HG02610 (cell line): Measurements from ENCODE around the gene SERPINA10.
"Not testable (repeated sequence)": the region's sequence is repeated elsewhere in the genome, so short reads cannot be mapped to it uniquely, and the experiment has no call there.

Source experiments
- ATAC-seq: cut with Tn5 transposase; IDR thresholded peaks from one replicate; pipeline ENCODE4 v1.9.1; 2021; ENCODE audit warnings: mild to moderate bottlenecking, moderate library complexity; ENCODE audit not compliant: unreplicated experiment

Gene SERPINA10

GRCh38 chr14:94314890-94315289 is 21.8 kb upstream of the SERPINA10 start:
- ATAC-seq: no peak

GRCh38 chr14:94313991-94314655 is 21.1 kb upstream of the SERPINA10 start:
- ATAC-seq: no peak

GRCh38 chr14:94312481-94313246 is 19.6 kb upstream of the SERPINA10 start:
- ATAC-seq: no peak

GRCh38 chr14:94310248-94310647 is 17.2 kb upstream of the SERPINA10 start:
- no peak for ATAC-seq

GRCh38 chr14:94309721-94310120 is 16.7 kb upstream of the SERPINA10 start:
- no peak for ATAC-seq

GRCh38 chr14:94307410-94307992 is 14.4 kb upstream of the SERPINA10 start:
- ATAC-seq: no peak

- no peak for ATAC-seq
Observed at GRCh38 chr14:94306047-94306978, 13.2 kb upstream of the SERPINA10 start.

GRCh38 chr14:94305620-94306019 is 12.6 kb upstream of the SERPINA10 start:
- no peak for ATAC-seq

- no peak for ATAC-seq
Observed at GRCh38 chr14:94304243-94304642, 11.2 kb upstream of the SERPINA10 start.

- ATAC-seq: no peak
Observed at GRCh38 chr14:94303111-94303510, 10.0 kb upstream of the SERPINA10 start.

- ATAC-seq: no peak
Observed at GRCh38 chr14:94298130-94298529, 5.1 kb upstream of the SERPINA10 start.

- not testable (repeated sequence) for ATAC-seq
Observed at GRCh38 chr14:94296181-94296545, 3.1 kb upstream of the SERPINA10 start.

- ATAC-seq: no peak
Observed at GRCh38 chr14:94295360-94296180, 2.5 kb upstream of the SERPINA10 start.

- ATAC-seq: no peak
Observed at GRCh38 chr14:94293578-94293924, 483 bp upstream of the SERPINA10 start.

GRCh38 chr14:94292526-94292871 is 569 bp downstream of the SERPINA10 start:
- no peak for ATAC-seq

- no peak for ATAC-seq
Observed at GRCh38 chr14:94291906-94292525, 1.1 kb downstream of the SERPINA10 start.

- no peak for ATAC-seq
Observed at GRCh38 chr14:94291159-94291905, 1.7 kb downstream of the SERPINA10 start.

- ATAC-seq: no peak
Observed at GRCh38 chr14:94290197-94290596, 2.9 kb downstream of the SERPINA10 start.
